Lower leg skin (tissue), 3 donors: Measurements from ENCODE around the gene ZDHHC9.

Experiments
- CTCF ChIP-seq, 3 donors: fragments of 450-650 bp; IDR thresholded peaks; one replicate each; pipeline ENCODE4 v1.5.1; 2016; ENCODE audit warnings: antibody characterized with exemption in 3 of 3, mild to moderate bottlenecking in 3 of 3, moderate library complexity in 2 of 3
- POLR2A ChIP-seq, 2 donors: fragments of 450-650 bp; IDR thresholded peaks; one replicate each; pipeline ENCODE4 v1.6.1; 2016 to 2017; ENCODE audit warnings: antibody characterized with exemption in 2 of 2, mild to moderate bottlenecking in 1 of 2, moderate library complexity in 1 of 2

DNA sequence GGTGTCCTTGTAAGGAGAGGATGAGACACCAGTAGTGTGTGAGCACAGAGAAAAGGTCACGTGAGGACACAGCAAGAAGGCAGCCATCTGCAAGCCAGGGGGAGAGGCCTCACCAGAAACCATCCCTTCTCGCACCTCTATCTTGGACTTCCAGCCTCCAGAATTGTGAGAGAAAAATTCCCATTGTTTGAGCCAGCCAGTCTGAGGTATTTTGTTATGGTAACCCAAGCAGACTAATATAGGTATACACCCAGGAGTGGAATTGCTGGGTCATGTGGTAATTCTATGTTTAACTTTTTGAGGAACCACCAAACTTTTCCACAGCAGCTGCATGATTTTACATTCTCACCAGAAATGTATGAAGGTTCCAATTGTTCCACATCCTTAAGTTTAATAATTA, 25.6 kb downstream of the ZDHHC9 start:
- TF ChIP-seq CTCF (IDR thresholded peaks at IDR 0.05), result no peak
- no peak for TF ChIP-seq POLR2A (IDR thresholded peaks at IDR 0.05)
